ENCODE results near the gene PKIG. TPM values are rescaled to one million over a fixed set of nuclear protein-coding genes. Genes with fewer than 3 reads are reported as not detected.

PKIG gene
- total and polyA plus RNA-seq, 10 of the 15 experiments (the other 5 are each of a cell fraction or from before 2014, with no cell fraction given), result 5.7 to 82.3 (median 39.7) TPM

DNA sequence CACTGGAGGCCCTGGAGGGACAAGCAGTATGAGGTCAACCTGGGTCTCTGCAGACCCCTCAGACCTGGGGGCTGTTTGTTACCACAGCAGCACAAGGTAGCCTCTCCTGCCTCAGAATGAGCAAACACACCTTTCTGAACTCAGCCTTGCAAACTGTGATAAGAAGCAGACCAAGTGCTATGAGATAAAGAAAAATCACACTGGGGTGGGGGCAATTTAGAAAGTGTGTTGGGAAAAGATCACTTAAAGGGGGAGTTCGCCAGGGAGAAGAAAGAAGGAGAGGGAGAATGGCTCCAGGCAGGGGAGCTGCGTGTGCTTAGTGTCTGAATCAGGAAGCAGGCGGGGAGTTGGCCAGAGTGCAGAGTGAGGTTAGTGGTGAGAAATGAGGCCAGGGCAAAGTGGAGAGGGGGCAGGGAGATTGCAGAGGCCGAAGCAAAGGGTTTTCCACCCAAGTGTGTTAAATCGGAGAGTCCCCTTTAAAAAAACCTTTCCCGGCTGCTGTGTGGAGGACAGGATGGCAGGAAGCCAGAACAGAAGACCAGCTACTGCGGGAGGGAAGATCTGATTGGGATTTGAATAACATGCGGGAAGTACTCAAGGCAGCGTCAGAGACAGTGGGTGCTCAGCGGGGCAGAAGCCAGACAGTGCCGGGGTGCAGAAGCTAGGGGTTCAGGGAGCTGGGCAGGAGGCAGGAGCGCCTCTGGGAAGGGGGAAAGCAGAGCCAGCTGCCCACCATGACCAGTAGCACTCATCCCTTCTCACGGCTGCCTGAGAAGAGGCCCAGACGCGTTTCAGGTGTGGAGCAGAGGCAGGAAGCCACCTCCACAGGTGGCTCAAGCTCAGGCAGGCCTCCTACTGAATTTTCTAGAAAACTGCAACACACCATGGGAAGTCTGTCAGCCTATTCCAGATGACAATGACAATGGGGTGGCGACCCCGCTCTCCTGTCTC, 60.1 kb downstream of the PKIG start (continued):
- TF ChIP-seq, protein P1, sequence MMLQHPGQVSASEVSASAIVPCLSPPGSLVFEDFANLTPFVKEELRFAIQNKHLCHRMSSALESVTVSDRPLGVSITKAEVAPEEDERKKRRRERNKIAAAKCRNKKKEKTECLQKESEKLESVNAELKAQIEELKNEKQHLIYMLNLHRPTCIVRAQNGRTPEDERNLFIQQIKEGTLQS (IDR thresholded peaks at IDR 0.05; ENCODE audit: borderline replicate concordance, extremely low read depth, low read depth, low read length), result no peak
- TF ChIP-seq RAD21 (IDR thresholded peaks at IDR 0.05; ENCODE audit: insufficient read depth, low read depth, low read length) (0 out of 2 replicates have a peak, but pooled peaks have one; percentile 17), DPF2 (IDR thresholded peaks at IDR 0.05) (peak; percentile 30; the same call in 1 of the 2 replicates), SPI1 (IDR thresholded peaks at IDR 0.05; ENCODE audit: borderline replicate concordance, insufficient read depth, low read depth, low read length) (no peak), NRF1 (conservative IDR thresholded peaks at IDR 0.05; ENCODE audit: low read depth, low read length) (no peak), SP1 (IDR thresholded peaks at IDR 0.05; ENCODE audit: low read depth, low read length) (peak; percentile 30), TCF12 (IDR thresholded peaks at IDR 0.05; ENCODE audit: low read depth, low read length) (peak; percentile 40; the same call in 1 of the 2 replicates), STAT1 (conservative IDR thresholded peaks at IDR 0.05) (no peak), NFXL1 (IDR thresholded peaks at IDR 0.05; ENCODE audit: borderline replicate concordance) (no peak), SREBF1 (IDR thresholded peaks at IDR 0.05; ENCODE audit: low read length) (0 out of 2 replicates have a peak, but pooled peaks have one; percentile 24), IRF5 (IDR thresholded peaks at IDR 0.05; ENCODE audit: borderline replicate concordance) (peak; percentile 63; the same call in 1 of the 2 replicates), RCOR1 (conservative IDR thresholded peaks at IDR 0.05; ENCODE audit: low read depth, low read length) (no peak), ASH2L (IDR thresholded peaks at IDR 0.05; ENCODE audit: borderline replicate concordance, low read depth) (no peak), ZBTB4 (CRISPR knock-in tag; IDR thresholded peaks at IDR 0.05) (no peak)
- TF ChIP-seq, protein P2, sequence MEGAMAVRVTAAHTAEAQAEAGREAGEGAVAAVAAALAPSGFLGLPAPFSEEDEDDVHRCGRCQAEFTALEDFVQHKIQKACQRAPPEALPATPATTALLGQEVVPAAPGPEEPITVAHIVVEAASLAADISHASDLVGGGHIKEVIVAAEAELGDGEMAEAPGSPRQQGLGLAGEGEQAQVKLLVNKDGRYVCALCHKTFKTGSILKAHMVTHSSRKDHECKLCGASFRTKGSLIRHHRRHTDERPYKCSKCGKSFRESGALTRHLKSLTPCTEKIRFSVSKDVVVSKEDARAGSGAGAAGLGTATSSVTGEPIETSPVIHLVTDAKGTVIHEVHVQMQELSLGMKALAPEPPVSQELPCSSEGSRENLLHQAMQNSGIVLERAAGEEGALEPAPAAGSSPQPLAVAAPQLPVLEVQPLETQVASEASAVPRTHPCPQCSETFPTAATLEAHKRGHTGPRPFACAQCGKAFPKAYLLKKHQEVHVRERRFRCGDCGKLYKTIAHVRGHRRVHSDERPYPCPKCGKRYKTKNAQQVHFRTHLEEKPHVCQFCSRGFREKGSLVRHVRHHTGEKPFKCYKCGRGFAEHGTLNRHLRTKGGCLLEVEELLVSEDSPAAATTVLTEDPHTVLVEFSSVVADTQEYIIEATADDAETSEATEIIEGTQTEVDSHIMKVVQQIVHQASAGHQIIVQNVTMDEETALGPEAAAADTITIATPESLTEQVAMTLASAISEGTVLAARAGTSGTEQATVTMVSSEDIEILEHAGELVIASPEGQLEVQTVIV (IDR thresholded peaks at IDR 0.05; ENCODE audit: borderline replicate concordance, partially characterized antibody), result no peak
- TF ChIP-seq, protein P3, sequence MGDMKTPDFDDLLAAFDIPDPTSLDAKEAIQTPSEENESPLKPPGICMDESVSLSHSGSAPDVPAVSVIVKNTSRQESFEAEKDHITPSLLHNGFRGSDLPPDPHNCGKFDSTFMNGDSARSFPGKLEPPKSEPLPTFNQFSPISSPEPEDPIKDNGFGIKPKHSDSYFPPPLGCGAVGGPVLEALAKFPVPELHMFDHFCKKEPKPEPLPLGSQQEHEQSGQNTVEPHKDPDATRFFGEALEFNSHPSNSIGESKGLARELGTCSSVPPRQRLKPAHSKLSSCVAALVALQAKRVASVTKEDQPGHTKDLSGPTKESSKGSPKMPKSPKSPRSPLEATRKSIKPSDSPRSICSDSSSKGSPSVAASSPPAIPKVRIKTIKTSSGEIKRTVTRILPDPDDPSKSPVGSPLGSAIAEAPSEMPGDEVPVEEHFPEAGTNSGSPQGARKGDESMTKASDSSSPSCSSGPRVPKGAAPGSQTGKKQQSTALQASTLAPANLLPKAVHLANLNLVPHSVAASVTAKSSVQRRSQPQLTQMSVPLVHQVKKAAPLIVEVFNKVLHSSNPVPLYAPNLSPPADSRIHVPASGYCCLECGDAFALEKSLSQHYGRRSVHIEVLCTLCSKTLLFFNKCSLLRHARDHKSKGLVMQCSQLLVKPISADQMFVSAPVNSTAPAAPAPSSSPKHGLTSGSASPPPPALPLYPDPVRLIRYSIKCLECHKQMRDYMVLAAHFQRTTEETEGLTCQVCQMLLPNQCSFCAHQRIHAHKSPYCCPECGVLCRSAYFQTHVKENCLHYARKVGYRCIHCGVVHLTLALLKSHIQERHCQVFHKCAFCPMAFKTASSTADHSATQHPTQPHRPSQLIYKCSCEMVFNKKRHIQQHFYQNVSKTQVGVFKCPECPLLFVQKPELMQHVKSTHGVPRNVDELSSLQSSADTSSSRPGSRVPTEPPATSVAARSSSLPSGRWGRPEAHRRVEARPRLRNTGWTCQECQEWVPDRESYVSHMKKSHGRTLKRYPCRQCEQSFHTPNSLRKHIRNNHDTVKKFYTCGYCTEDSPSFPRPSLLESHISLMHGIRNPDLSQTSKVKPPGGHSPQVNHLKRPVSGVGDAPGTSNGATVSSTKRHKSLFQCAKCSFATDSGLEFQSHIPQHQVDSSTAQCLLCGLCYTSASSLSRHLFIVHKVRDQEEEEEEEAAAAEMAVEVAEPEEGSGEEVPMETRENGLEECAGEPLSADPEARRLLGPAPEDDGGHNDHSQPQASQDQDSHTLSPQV (IDR thresholded peaks at IDR 0.05), result no peak
